HepG2 (cell line): Measurements from ENCODE around the gene TUBGCP5. TPM values are rescaled to one million over a fixed set of nuclear protein-coding genes. Genes with fewer than 3 reads are reported as not detected.
A peak's percentile ranks its signal among the peaks of the same experiment; 100 is the strongest.

ENCODE experiments used
- ARHGAP35 ChIP-seq: sonication (generic); formaldehyde crosslinking; IDR thresholded peaks from 2 replicates; pipeline ENCODE4 v1.9.0; 2022; ENCODE audit warnings: mild to moderate bottlenecking, inconsistent platforms, moderate library complexity, missing genetic modification reagents, borderline replicate concordance
- NR3C1 ChIP-seq: sonication (generic); formaldehyde crosslinking; IDR thresholded peaks from 2 replicates; pipeline ENCODE4 v1.4.0; 2020; ENCODE audit warnings: missing genetic modification reagents
- REL ChIP-seq: sonication (generic); formaldehyde crosslinking; conservative IDR thresholded peaks from 2 replicates; pipeline ENCODE4 v1.8.0; 2022; ENCODE audit warnings: mild to moderate bottlenecking, missing genetic modification reagents, moderate library complexity
- RXRA ChIP-seq: sonication (generic); formaldehyde crosslinking; IDR thresholded peaks from 2 replicates; pipeline ENCODE4 v1.5.1; 2020; ENCODE audit warnings: missing genetic modification reagents
- ZBTB7A ChIP-seq: sonication (generic); formaldehyde crosslinking; IDR thresholded peaks from 2 replicates; pipeline ENCODE4 v1.8.0; 2022; ENCODE audit warnings: mild to moderate bottlenecking, missing genetic modification reagents
- ZFAT ChIP-seq: sonication (generic); formaldehyde crosslinking; conservative IDR thresholded peaks from 2 replicates; pipeline ENCODE4 v1.8.1; 2023; ENCODE audit warnings: missing genetic modification reagents, inconsistent platforms
- ZFX ChIP-seq: sonication (generic); formaldehyde crosslinking; IDR thresholded peaks from 2 replicates; pipeline ENCODE4 v1.4.0; 2020; ENCODE audit warnings: mild to moderate bottlenecking, low read depth, missing genetic modification reagents, moderate library complexity
- ZNF160 ChIP-seq: sonication (generic); formaldehyde crosslinking; IDR thresholded peaks from 2 replicates; pipeline ENCODE4 v1.8.0; 2022; ENCODE audit warnings: mild to moderate bottlenecking, inconsistent platforms, missing genetic modification reagents
- ZNF605 ChIP-seq: sonication (generic); formaldehyde crosslinking; IDR thresholded peaks from 2 replicates; pipeline ENCODE4 v1.8.0; 2022; ENCODE audit warnings: mild to moderate bottlenecking, missing genetic modification reagents
- ZNF75D ChIP-seq: sonication (generic); formaldehyde crosslinking; IDR thresholded peaks from 2 replicates; pipeline ENCODE4 v1.8.1; 2023; ENCODE audit warnings: missing genetic modification reagents, mild to moderate bottlenecking, borderline replicate concordance
- ZSCAN21 ChIP-seq: sonication (generic); formaldehyde crosslinking; IDR thresholded peaks from 2 replicates; pipeline ENCODE4 v1.8.0; 2022; ENCODE audit warnings: mild to moderate bottlenecking, missing genetic modification reagents, moderate library complexity, borderline replicate concordance
- polyA plus RNA-seq, 8 experiments: library from polyadenylated mRNA; depleted of rRNA in 3 of 8; stranded (reverse) in 7 of 8; unstranded in 1 of 8; fragments of >200 nt; fragmentation: Illumina TruSeq in 4 of 8; extraction: Trizol in 4 of 8; gene quantifications; 2 replicates each; pipeline versions ENCODE4 v1.2.1 to v1.2.3, GENCODE V29; 2011 to 2016; ENCODE audit warnings: low read depth in 4 of 8, missing spikeins in 1 of 8, mixed read lengths in 1 of 8; ENCODE audit not compliant: insufficient read depth in 1 of 8
- total RNA-seq, 5 experiments: library from RNA; depleted of rRNA; stranded (reverse); fragments of >200 nt; fragmentation: Illumina TruSeq; extraction: Trizol; gene quantifications; 2 replicates each; pipeline ENCODE4 v1.2.3, GENCODE V29; 2016; ENCODE audit warnings: low read depth in 1 of 5
- TF ChIP-seq, protein P1 (sequence below): sonication (generic); formaldehyde crosslinking; conservative IDR thresholded peaks from 2 replicates; pipeline ENCODE4 v1.8.0; 2022; ENCODE audit warnings: low read depth, missing genetic modification reagents
- TF ChIP-seq, protein P2 (sequence below): IDR thresholded peaks from 2 replicates; pipeline ENCODE4 v1.6.1; 2016
- TF ChIP-seq, protein P3 (sequence below): sonication (generic); formaldehyde crosslinking; IDR thresholded peaks from 2 replicates; pipeline ENCODE4 v1.8.0; 2022; ENCODE audit warnings: missing genetic modification reagents, mild to moderate bottlenecking, borderline replicate concordance
- TF ChIP-seq, protein P4 (sequence below): IDR thresholded peaks from 2 replicates; pipeline ENCODE4 v1.6.1; 2016; ENCODE audit warnings: mild to moderate bottlenecking, missing biosample characterization, missing genetic modification reagents
- TF ChIP-seq, protein P5 (sequence below): sonication (generic); formaldehyde crosslinking; IDR thresholded peaks from 2 replicates; pipeline ENCODE4 v1.8.1; 2022; ENCODE audit warnings: low read depth, mild to moderate bottlenecking, missing genetic modification reagents

TUBGCP5 gene
- total and polyA plus RNA-seq, 2 of the 13 experiments (the other 11 are each of a cell fraction or from before 2014, with no cell fraction given), result 7.2 to 25.0 TPM

DNA sequence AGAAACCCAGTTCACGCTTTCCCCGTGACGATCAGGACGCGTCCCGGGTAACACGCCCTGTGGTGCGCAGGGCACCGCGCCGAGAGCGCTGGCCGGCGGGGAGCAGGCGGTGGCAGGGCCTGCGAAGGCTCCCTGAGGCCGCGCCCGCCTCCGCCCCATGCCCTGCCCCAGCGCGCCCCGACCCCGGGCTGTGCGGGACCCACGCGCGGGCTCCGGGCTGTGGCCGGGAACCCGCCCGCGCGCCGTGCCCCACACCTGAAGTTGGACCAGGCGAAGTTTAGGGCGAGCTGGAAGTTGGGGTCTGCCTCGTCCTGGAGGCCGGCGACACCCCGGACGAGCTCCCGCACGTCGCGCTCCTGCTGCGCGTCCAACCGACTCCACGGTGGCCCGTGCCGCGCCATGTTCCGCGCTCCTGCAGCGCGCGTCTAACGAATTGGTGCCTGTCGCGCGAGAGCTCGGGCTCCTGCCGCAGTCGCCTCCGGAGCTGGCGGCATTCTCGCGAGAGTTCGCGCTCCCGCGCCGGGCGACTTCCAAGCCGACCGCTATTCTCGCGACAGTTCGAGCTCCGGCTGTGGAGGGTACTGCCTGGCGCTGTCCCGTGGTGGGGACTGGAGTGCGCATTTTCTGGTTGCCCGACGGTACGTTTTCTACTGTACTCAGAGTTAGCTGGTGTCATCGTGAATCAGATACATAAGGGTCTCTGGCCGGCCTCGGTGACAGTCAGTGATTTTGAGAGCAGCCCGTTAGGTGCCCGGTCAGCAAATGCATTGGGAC, at the start of gene TUBGCP5 (continued):
- TF ChIP-seq, protein P1, sequence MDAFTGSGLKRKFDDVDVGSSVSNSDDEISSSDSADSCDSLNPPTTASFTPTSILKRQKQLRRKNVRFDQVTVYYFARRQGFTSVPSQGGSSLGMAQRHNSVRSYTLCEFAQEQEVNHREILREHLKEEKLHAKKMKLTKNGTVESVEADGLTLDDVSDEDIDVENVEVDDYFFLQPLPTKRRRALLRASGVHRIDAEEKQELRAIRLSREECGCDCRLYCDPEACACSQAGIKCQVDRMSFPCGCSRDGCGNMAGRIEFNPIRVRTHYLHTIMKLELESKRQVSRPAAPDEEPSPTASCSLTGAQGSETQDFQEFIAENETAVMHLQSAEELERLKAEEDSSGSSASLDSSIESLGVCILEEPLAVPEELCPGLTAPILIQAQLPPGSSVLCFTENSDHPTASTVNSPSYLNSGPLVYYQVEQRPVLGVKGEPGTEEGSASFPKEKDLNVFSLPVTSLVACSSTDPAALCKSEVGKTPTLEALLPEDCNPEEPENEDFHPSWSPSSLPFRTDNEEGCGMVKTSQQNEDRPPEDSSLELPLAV (CRISPR knock-in tag), result 0 out of 2 replicates have a peak, but pooled peaks have one; percentile 61
- TF ChIP-seq, protein P2, sequence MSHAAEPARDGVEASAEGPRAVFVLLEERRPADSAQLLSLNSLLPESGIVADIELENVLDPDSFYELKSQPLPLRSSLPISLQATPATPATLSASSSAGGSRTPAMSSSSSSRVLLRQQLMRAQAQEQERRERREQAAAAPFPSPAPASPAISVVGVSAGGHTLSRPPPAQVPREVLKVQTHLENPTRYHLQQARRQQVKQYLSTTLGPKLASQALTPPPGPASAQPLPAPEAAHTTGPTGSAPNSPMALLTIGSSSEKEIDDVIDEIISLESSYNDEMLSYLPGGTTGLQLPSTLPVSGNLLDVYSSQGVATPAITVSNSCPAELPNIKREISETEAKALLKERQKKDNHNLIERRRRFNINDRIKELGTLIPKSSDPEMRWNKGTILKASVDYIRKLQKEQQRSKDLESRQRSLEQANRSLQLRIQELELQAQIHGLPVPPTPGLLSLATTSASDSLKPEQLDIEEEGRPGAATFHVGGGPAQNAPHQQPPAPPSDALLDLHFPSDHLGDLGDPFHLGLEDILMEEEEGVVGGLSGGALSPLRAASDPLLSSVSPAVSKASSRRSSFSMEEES, result 0 out of 2 replicates have a peak, but pooled peaks have one; percentile 29
- TF ChIP-seq, protein P3, sequence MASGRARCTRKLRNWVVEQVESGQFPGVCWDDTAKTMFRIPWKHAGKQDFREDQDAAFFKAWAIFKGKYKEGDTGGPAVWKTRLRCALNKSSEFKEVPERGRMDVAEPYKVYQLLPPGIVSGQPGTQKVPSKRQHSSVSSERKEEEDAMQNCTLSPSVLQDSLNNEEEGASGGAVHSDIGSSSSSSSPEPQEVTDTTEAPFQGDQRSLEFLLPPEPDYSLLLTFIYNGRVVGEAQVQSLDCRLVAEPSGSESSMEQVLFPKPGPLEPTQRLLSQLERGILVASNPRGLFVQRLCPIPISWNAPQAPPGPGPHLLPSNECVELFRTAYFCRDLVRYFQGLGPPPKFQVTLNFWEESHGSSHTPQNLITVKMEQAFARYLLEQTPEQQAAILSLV, result peak; percentile 68; the same call in 1 of the 2 replicates
- TF ChIP-seq, protein P4, sequence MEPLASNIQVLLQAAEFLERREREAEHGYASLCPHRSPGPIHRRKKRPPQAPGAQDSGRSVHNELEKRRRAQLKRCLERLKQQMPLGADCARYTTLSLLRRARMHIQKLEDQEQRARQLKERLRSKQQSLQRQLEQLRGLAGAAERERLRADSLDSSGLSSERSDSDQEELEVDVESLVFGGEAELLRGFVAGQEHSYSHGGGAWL (CRISPR knock-in tag), result peak; percentile 87; the same call in 1 of the 2 replicates
- TF ChIP-seq ZBTB7A (CRISPR knock-in tag), result no peak
- TF ChIP-seq ZSCAN21, result peak; percentile 78; the same call in 1 of the 2 replicates
- TF ChIP-seq RXRA (CRISPR knock-in tag), result peak; percentile 61
- peak; percentile 47 for TF ChIP-seq ZFX (CRISPR knock-in tag)
- TF ChIP-seq NR3C1 (CRISPR knock-in tag), result no peak
- no peak for TF ChIP-seq ZFAT (CRISPR knock-in tag)
- TF ChIP-seq REL (CRISPR knock-in tag), result peak; percentile 80; the same call in 1 of the 2 replicates
- TF ChIP-seq ZNF160, result 0 out of 2 replicates have a peak, but pooled peaks have one; percentile 45
- no peak for TF ChIP-seq ZNF75D (CRISPR knock-in tag)
- TF ChIP-seq, protein P5, sequence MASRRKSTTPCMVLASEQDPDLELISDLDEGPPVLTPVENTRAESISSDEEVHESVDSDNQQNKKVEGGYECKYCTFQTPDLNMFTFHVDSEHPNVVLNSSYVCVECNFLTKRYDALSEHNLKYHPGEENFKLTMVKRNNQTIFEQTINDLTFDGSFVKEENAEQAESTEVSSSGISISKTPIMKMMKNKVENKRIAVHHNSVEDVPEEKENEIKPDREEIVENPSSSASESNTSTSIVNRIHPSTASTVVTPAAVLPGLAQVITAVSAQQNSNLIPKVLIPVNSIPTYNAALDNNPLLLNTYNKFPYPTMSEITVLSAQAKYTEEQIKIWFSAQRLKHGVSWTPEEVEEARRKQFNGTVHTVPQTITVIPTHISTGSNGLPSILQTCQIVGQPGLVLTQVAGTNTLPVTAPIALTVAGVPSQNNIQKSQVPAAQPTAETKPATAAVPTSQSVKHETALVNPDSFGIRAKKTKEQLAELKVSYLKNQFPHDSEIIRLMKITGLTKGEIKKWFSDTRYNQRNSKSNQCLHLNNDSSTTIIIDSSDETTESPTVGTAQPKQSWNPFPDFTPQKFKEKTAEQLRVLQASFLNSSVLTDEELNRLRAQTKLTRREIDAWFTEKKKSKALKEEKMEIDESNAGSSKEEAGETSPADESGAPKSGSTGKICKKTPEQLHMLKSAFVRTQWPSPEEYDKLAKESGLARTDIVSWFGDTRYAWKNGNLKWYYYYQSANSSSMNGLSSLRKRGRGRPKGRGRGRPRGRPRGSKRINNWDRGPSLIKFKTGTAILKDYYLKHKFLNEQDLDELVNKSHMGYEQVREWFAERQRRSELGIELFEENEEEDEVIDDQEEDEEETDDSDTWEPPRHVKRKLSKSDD (CRISPR knock-in tag), result peak; percentile 65; the same call in 1 of the 2 replicates
- TF ChIP-seq ZNF605, result no peak
- peak; percentile 83; the same call in 1 of the 2 replicates for TF ChIP-seq ARHGAP35 (CRISPR knock-in tag)
